CD4-positive, alpha-beta T cell treated with Interleukin-12 subunit alpha and Interleukin-12 subunit beta, for 1 hour (primary cell): Measurements from ENCODE around the gene IL17D.

Experiments
- DNase-seq: peaks from one replicate; pipeline ENCODE4 v3.0.0-alpha.2; 2020

The IL17D gene

GRCh38 chr13:20691616-20692015 lies 11.9 kb upstream of the IL17D start:
- DNase-seq: no peak

DNA sequence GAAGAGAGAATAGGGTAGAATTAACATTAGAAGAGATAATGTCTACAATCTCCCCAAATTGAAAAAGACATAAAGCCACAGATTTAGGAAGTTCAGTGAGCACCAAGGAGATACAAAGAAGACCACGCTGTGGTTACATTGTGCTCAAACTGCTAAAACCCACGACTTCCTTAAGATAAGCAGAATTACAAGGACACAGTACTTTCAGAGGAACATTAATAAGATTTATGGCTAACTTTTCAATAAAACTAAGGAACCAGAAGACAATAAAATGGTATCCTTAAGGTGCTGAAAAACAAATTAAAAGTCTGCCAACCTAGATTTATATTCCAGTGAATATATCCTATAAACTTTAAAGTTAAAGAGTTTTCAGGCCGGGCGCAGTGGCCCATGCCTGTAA lies 7.4 kb upstream of the IL17D start:
- DNase-seq: no peak

DNA sequence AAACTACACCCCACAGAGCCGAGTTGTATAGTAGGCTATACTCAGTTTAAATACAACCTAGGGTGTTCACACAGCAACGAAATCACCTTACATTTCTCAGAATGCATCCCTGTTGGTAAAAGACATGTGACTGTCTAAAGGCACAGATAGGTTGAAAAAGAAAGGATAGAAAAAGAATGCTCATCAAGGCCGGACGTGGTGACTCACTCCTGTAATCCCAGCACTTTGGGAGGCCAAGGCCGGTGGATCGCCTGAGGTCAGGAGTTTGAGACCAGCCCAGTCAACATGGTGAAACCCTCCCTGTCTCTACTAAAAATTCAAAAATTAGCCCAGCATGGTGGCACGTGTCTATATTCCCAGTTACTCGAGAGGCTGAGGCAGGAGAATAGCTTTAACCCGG lies 3.8 kb upstream of the IL17D start:
- DNase-seq: no peak

DNA sequence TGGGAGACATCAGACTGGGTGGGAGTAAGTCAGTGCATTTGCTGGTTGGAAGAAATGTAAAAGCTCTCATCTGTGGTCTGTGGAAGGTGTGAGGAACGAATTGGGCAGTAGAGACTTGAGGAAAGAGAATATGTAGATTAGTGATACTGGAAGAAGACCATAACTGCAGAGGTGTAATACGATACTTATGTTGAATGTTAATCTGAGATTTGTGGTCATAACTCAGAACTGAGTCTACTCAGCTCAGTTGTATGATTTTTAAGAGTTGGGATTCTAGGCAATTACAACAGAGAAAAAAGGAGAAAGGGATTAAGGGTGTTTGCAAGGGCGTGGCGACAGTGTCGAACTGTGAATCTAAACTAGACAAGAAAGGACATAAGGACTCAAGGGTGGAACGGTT lies 3.2 kb upstream of the IL17D start:
- DNase-seq: no peak

GRCh38 chr13:20701461-20701860 lies 2.0 kb upstream of the IL17D start:
- no peak for DNase-seq

- DNase-seq: no peak
Observed at GRCh38 chr13:20702530-20702914, 977 bp upstream of the IL17D start.

- peak; percentile 84 for DNase-seq
Observed at GRCh38 chr13:20703780-20704458, 420 bp downstream of the IL17D start.

DNA sequence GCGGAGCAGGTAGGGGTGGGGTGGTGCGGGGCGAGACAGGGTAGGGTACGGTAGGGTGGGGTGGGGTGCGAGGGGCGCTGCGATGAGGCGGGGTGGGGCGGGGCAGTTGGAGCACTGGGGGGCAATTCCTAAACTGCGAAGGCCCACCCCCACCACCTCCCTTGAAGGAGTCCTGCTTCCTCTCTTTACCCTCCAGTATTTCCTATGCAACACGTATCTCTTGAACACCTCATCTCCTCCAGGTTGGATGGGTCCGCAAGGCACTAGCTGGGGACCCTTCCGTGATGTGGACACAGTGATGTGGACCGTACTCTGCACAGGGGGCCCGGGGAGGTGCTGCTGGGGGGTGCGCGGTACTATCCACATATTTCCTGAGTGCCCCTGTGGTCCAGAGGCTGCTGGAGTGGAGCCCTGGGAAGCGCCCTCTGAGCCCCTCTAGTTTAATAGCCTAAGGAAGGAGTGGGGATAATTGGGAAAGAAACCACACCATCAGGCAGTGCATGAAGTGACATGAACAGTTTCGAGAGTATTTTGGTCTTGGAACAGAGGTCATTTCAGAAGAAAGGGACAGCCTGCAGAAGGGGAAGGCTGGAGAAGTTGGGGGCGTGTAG lies 1.1 kb downstream of the IL17D start:
- no peak for DNase-seq

- no peak for DNase-seq
Observed at GRCh38 chr13:20706661-20707060, 3.2 kb downstream of the IL17D start.

DNA sequence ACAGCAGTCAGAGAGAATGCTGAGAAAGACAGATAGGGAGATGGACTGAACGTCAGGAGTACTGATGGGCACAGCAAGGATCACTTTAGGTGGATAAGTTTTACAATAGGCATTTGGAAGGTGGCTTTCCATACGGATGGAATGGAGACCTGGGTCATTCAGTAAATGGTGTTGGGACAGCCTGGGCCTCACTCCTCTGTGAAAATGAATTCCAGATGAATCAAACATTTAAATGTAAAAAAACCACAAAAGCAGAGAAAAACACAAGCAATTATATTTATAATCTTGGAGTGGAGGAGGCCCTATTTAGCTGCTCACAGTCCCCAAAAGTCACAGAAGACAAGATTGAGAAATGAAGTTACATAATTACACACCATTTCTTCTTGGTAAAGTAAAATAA lies 4.7 kb downstream of the IL17D start:
- DNase-seq: no peak

DNA sequence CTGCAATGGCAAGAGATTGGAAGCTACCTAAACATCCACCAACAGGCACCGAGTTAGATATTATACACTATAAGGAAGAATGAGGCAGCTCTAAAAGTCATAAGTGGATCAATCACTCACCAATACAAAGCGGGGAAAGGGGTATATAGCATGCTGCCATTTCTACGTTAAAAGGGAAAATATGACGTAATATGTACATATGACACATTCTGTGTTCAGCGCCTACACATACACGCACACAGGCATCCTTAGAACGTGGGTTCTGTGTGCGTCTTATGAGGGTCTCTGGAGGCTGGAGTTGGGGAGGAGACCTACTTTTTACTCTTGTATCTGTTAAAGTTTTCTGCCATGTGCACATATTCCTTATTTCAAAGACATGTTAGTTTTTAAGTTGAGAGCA lies 5.9 kb downstream of the IL17D start:
- no peak for DNase-seq

DNA sequence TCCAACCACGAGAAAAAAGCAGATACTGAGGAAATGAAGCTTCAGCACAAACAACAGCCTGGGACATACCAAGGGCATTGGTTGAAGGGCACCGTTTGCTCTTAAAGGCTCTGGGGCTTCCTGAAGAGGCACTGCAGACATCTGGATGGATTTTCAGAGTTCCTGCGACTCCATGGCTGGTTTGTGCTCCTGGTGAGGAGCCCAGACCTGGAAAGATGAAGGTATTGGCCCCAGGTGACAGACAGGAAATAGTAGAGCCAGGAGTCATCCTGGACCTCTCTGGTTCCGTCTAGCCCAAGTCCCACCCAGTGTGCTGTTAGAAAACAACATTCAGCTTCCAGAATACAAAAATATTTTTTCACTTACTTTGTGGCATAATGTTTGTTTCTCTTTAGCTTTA lies 6.3 kb downstream of the IL17D start:
- no peak for DNase-seq

- no peak for DNase-seq
Observed at GRCh38 chr13:20711301-20712044, 8.0 kb downstream of the IL17D start.

GRCh38 chr13:20713014-20713376 lies 9.5 kb downstream of the IL17D start:
- no peak for DNase-seq

GRCh38 chr13:20713751-20714150 lies 10.3 kb downstream of the IL17D start:
- DNase-seq: no peak

DNA sequence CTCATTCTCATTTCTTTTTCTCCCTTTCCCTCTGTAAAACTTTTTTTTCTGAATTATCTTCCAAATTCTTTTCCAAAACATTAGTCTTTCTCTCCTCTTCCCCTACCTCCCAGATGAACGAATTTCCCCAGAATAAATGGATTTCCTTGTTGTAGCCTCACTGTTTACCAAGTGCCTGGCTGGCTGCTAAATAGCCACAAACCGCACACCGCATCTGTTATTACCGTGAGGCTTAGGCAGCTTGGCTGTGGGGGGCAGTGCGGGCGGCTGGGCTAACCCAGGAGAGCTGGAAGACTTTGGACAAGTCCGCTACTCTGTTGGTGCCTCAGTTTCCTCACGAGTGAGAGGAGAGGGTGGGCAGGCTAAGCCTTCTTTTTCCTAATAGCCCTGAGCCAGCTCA lies 10.7 kb downstream of the IL17D start:
- DNase-seq: no peak

- DNase-seq: no peak
Observed at GRCh38 chr13:20714563-20715329, 11.2 kb downstream of the IL17D start.

DNA sequence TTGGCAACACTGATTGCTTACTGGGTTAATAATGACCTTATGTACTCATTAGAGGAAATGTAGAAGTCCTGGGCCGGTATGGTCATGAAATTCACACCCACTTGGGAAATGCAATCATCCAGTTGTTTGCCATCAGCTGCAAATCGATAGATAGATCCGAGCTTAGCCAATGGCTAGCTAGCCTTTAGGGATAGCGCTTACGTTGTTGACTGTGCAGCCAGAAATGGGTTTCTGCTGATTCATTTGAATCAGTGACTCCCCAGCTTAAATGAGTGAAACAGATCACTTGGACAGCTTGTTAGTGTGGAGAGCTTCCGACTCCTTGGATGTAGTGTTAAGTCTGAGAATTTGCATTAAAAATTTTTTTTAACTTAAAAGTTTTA lies 11.8 kb downstream of the IL17D start:
- DNase-seq: no peak

DNA sequence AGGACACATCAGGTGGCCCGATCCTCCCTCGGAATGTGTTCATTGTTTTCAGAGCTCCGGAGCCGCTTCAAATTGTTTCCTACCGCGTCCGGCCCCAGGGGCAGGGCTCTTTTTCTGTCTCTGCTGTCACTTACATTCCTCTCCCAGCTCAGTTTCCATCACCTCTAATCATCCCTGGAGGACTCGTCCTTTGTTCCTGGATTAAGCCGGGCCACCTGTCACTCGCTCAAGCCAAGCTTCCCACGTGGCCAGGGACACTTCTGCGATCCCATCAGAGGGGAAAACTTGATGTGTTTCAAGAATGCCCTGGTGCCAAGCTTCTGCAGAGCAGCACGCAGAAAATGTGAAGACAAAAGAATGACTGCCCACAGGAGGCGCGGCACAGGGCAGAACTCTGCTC lies 13.5 kb downstream of the IL17D start:
- no peak for DNase-seq

GRCh38 chr13:20717581-20718542 lies 14.4 kb downstream of the IL17D start:
- DNase-seq: no peak

DNA sequence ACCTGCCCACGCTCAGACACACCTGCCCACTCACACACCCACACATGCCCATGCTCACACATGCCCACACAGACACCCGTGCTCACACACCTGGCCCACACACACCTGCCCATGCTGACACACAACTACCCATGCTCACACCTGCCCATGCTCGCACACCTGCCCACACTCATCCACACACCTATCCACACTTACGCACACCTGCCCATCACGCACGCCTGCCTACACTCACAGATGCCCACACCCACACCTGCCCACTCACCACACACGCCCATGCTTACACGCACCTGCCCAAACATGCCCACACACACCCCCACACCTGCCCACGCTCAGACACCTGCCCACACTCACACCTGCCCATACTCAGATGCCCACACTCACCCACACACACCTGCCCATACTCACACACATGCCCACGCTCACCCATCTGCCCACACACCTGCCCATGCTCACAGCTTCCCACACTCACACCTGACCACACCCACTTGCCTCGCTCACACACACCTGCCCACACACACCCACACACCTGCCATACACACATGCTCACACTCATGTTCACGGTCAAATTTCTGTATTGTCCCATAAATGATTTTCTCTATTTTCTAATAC lies 15.6 kb downstream of the IL17D start:
- no peak for DNase-seq

DNA sequence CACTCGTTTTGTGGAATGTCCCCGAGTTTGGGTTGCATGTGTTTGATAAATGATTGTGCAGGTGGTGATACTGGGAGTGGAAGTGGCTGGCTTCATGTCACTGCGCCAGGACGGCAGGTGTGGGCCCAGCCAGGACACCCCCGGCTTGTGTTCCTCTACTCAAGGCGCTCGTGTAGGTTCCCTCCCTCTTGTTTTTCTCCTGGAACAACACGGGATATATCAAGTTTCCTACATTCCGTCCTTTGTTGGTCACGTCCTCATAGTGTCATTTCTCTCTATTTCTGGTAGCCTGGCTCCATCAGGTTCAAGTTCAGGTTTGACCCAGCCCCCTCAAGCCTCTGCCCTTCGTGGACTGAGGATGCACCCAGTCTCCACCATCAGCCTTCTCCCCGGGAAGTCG lies 16.3 kb downstream of the IL17D start:
- no peak for DNase-seq
